MM.1S (cell line): Measurements from ENCODE around the gene RALGAPA2.

Source experiments
- EZH2 ChIP-seq: fragments of 300-600 bp; sonication (generic); optimal IDR thresholded peaks from 2 replicates; pipeline ENCODE3; 2017; ENCODE audit warnings: low read depth, mild to moderate bottlenecking, antibody characterized with exemption, low read length, mixed read lengths
- TF ChIP-seq, protein P1 (sequence below): fragments of 300-600 bp; sonication (generic); IDR thresholded peaks from 2 replicates; pipeline ENCODE4 v1.5.1; 2016; ENCODE audit warnings: antibody characterized with exemption, low read length, mixed read lengths

DNA sequence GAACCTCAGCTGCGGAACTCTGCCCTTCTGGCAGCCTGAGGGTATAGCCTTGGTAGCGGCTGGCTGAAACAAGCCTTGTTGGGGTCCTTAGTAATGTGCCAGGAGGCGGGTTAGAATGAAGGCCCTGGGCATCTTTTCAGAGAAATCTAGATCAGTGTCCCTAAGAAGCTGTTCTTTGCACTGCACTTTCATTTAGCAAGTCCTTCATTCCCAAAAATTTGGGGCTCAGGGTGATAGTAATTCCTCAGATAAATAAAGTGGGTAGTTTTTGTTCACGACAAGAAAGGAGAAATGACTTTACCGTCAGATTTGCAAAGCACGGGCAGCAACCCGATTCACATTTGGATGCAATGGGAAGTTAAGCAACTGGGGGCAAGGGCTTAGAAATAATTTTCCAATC is 341.4 kb downstream of the RALGAPA2 start:
- TF ChIP-seq, protein P1, sequence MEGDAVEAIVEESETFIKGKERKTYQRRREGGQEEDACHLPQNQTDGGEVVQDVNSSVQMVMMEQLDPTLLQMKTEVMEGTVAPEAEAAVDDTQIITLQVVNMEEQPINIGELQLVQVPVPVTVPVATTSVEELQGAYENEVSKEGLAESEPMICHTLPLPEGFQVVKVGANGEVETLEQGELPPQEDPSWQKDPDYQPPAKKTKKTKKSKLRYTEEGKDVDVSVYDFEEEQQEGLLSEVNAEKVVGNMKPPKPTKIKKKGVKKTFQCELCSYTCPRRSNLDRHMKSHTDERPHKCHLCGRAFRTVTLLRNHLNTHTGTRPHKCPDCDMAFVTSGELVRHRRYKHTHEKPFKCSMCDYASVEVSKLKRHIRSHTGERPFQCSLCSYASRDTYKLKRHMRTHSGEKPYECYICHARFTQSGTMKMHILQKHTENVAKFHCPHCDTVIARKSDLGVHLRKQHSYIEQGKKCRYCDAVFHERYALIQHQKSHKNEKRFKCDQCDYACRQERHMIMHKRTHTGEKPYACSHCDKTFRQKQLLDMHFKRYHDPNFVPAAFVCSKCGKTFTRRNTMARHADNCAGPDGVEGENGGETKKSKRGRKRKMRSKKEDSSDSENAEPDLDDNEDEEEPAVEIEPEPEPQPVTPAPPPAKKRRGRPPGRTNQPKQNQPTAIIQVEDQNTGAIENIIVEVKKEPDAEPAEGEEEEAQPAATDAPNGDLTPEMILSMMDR = no peak
- TF ChIP-seq EZH2 = no peak
